Immature natural killer cell (primary cell): ENCODE results near the gene NYNRIN. TPM values are rescaled to one million over a fixed set of nuclear protein-coding genes. Genes with fewer than 3 reads are reported as not detected.
A peak's percentile ranks its signal among the peaks of the same experiment; 100 is the strongest.
"Not testable (repeated sequence)": the region's sequence is repeated elsewhere in the genome, so short reads cannot be mapped to it uniquely, and the experiment has no call there.

Experiments
- DNase-seq, 3 donors: peaks; one replicate each; pipeline ENCODE4 v3.0.0; 2022; ENCODE audit warnings: mixed read lengths in 1 of 3
- H3K27ac Mint-ChIP-seq, 6 donors: one replicate each; pipeline ENCODE4 v1.8.0; 2020; ENCODE audit warnings: mixed read lengths in 6 of 6, mild to moderate bottlenecking in 5 of 6, inconsistent platforms in 4 of 6, moderate library complexity in 3 of 6
- H3K27me3 Mint-ChIP-seq, 3 donors: one replicate each; pipeline ENCODE4 v1.8.0; 2020 to 2021; ENCODE audit warnings: low read depth in 3 of 3, mild to moderate bottlenecking in 3 of 3, mixed read lengths in 3 of 3, moderate library complexity in 3 of 3, inconsistent platforms in 1 of 3
- H3K36me3 Mint-ChIP-seq, 3 donors: one replicate each; pipeline ENCODE4 v1.8.0; 2020; ENCODE audit warnings: mixed read lengths in 3 of 3, inconsistent platforms in 2 of 3, mild to moderate bottlenecking in 2 of 3
- H3K4me1 Mint-ChIP-seq, 2 donors: one replicate each; pipeline ENCODE4 v1.8.0; 2020; ENCODE audit warnings: inconsistent platforms in 2 of 2, mild to moderate bottlenecking in 2 of 2, mixed read lengths in 2 of 2, moderate library complexity in 1 of 2
- H3K4me3 Mint-ChIP-seq, 5 donors: one replicate each; pipeline ENCODE4 v1.8.0; 2020; ENCODE audit warnings: mild to moderate bottlenecking in 5 of 5, mixed read lengths in 5 of 5, inconsistent platforms in 3 of 5, moderate library complexity in 3 of 5
- H3K9me3 Mint-ChIP-seq, 6 donors: one replicate each; pipeline ENCODE4 v1.8.0; 2020; ENCODE audit warnings: mild to moderate bottlenecking in 6 of 6, mixed read lengths in 6 of 6, inconsistent platforms in 4 of 6, moderate library complexity in 3 of 6
- polyA plus RNA-seq, 3 donors: library from polyadenylated mRNA; unstranded; fragments of 300-500 nt; fragmentation: Illumina TruSeq; gene quantifications; one replicate each; pipeline ENCODE4 v1.2.3, GENCODE V29; 2021

Gene NYNRIN
- under 1 TPM in 2 of 3 donors, not detected in 1; 0.18 TPM for polyA plus RNA-seq

GRCh38 chr14:24398653-24399446 is at the start of gene NYNRIN:
Gene NYNRIN, plus strand, starts transcription at chr14:24399003. Its CDS starts 244 bp downstream, at chr14:24399247.
- Mint-ChIP-seq H3K4me1 (peaks cover 12 to 13% of the 10 kb centered on the region in 2 donors), H3K27me3 (peaks cover 1 to 6% (median 5%) of the 10 kb centered on the region in 3 donors), H3K36me3 (no peaks in the 10 kb centered on the region), H3K27ac (peak within 1 kb of the TSS in 1 of 6 donors; percentile 54), H3K9me3 (peaks cover 0 to 3% (median 0%) of the 10 kb centered on the region in 6 donors), H3K4me3 (peak within 1 kb of the TSS; percentile 59 to 71 (median 65))
- peak; percentile 35 to 46 (median 43) for DNase-seq

GRCh38 chr14:24349742-24350141 is 49.1 kb upstream of the NYNRIN start:
- H3K36me3 Mint-ChIP-seq, result no peaks in the 10 kb centered on the region
- H3K4me1 Mint-ChIP-seq, result no peaks in the 10 kb centered on the region
- H3K4me3 Mint-ChIP-seq, result no peak overlapping the region
- H3K9me3 Mint-ChIP-seq, result peaks cover 0 to 3% (median 0%) of the 10 kb centered on the region in 6 donors
- H3K27me3 Mint-ChIP-seq, result peaks cover 9 to 18% (median 13%) of the 10 kb centered on the region in 3 donors
- DNase-seq, result no peak
- no peak overlapping the region for H3K27ac Mint-ChIP-seq

GRCh38 chr14:24351517-24351916 is 47.3 kb upstream of the NYNRIN start:
- Mint-ChIP-seq H3K27ac (no peak overlapping the region), H3K4me1 (no peaks in the 10 kb centered on the region), H3K9me3 (peaks cover 0 to 3% (median 0%) of the 10 kb centered on the region in 6 donors), H3K36me3 (no peaks in the 10 kb centered on the region), H3K4me3 (no peak overlapping the region), H3K27me3 (peaks cover 6 to 18% (median 11%) of the 10 kb centered on the region in 3 donors)
- DNase-seq, result no peak

- Mint-ChIP-seq H3K27ac (no peak overlapping the region), H3K36me3 (no peaks in the 10 kb centered on the region), H3K4me1 (no peaks in the 10 kb centered on the region), H3K4me3 (no peak overlapping the region), H3K9me3 (peaks cover 0 to 3% (median 0%) of the 10 kb centered on the region in 6 donors), H3K27me3 (peaks cover 6 to 21% (median 8%) of the 10 kb centered on the region in 3 donors)
- no peak for DNase-seq
Observed at GRCh38 chr14:24353559-24354481, 45.0 kb upstream of the NYNRIN start.

- not testable (repeated sequence) for H3K9me3 Mint-ChIP-seq, H3K4me1 Mint-ChIP-seq, H3K36me3 Mint-ChIP-seq, DNase-seq, H3K4me3 Mint-ChIP-seq, H3K27ac Mint-ChIP-seq
- peaks cover 6 to 19% (median 8%) of the 10 kb centered on the region in 3 donors for H3K27me3 Mint-ChIP-seq
Observed at GRCh38 chr14:24354482-24354825, 44.3 kb upstream of the NYNRIN start.

- Mint-ChIP-seq H3K27ac (no peak overlapping the region), H3K4me3 (no peak overlapping the region), H3K27me3 (peaks cover 8 to 15% (median 12%) of the 10 kb centered on the region in 3 donors), H3K36me3 (peaks cover 0 to 3% (median 0%) of the 10 kb centered on the region in 3 donors), H3K9me3 (peaks cover 0 to 4% (median 0%) of the 10 kb centered on the region in 6 donors), H3K4me1 (no peaks in the 10 kb centered on the region)
- no peak for DNase-seq
Observed at GRCh38 chr14:24355009-24355408, 43.8 kb upstream of the NYNRIN start.

GRCh38 chr14:24356208-24356607 is 42.6 kb upstream of the NYNRIN start:
- no peak overlapping the region for H3K27ac Mint-ChIP-seq

GRCh38 chr14:24360281-24360680 is 38.5 kb upstream of the NYNRIN start:
- H3K4me1 Mint-ChIP-seq, result peaks cover 2% of the 10 kb centered on the region in 2 donors
- H3K4me3 Mint-ChIP-seq, result no peak overlapping the region
- H3K36me3 Mint-ChIP-seq, result peaks cover 0 to 4% (median 3%) of the 10 kb centered on the region in 3 donors
- H3K27ac Mint-ChIP-seq, result no peak overlapping the region
- peaks cover 4 to 12% (median 6%) of the 10 kb centered on the region in 3 donors for H3K27me3 Mint-ChIP-seq
- DNase-seq, result no peak
- peaks cover 0 to 5% (median 0%) of the 10 kb centered on the region in 6 donors for H3K9me3 Mint-ChIP-seq

More at GRCh38 chr14:24356208-24356607, 42.6 kb upstream of the NYNRIN start:
- H3K4me1 Mint-ChIP-seq, result no peaks in the 10 kb centered on the region
- no peak for DNase-seq
- peaks cover 4 to 10% (median 8%) of the 10 kb centered on the region in 3 donors for H3K27me3 Mint-ChIP-seq
- peaks cover 0 to 4% (median 3%) of the 10 kb centered on the region in 3 donors for H3K36me3 Mint-ChIP-seq
- H3K4me3 Mint-ChIP-seq, result no peak overlapping the region
- peaks cover 0 to 5% (median 0%) of the 10 kb centered on the region in 6 donors for H3K9me3 Mint-ChIP-seq

- Mint-ChIP-seq H3K4me3 (no peak overlapping the region), H3K4me1 (peaks cover 10 to 12% of the 10 kb centered on the region in 2 donors), H3K27me3 (peaks cover 11 to 19% (median 15%) of the 10 kb centered on the region in 3 donors), H3K27ac (no peak overlapping the region), H3K36me3 (peaks cover 0 to 4% (median 3%) of the 10 kb centered on the region in 3 donors), H3K9me3 (peaks cover 0 to 5% (median 0%) of the 10 kb centered on the region in 6 donors)
- DNase-seq, result no peak
Observed at GRCh38 chr14:24361326-24361725, 37.5 kb upstream of the NYNRIN start.

- no peak overlapping the region for H3K4me3 Mint-ChIP-seq
- peaks cover 17 to 23% of the 10 kb centered on the region in 2 donors for H3K4me1 Mint-ChIP-seq
- no peak for DNase-seq
- H3K27ac Mint-ChIP-seq, result no peak overlapping the region
- H3K27me3 Mint-ChIP-seq, result peaks cover 15 to 26% (median 16%) of the 10 kb centered on the region in 3 donors
- peaks cover 0 to 4% (median 3%) of the 10 kb centered on the region in 3 donors for H3K36me3 Mint-ChIP-seq
- H3K9me3 Mint-ChIP-seq, result peaks cover 0 to 5% (median 0%) of the 10 kb centered on the region in 6 donors
Observed at GRCh38 chr14:24362241-24362960, 36.4 kb upstream of the NYNRIN start.

- Mint-ChIP-seq H3K36me3 (peaks cover 0 to 4% (median 3%) of the 10 kb centered on the region in 3 donors), H3K27ac (no peak overlapping the region), H3K27me3 (peaks cover 19 to 29% (median 21%) of the 10 kb centered on the region in 3 donors), H3K9me3 (peaks cover 0 to 5% (median 0%) of the 10 kb centered on the region in 6 donors), H3K4me1 (peaks cover 23 to 27% of the 10 kb centered on the region in 2 donors), H3K4me3 (no peak overlapping the region)
- DNase-seq, result no peak
Observed at GRCh38 chr14:24363401-24363800, 35.4 kb upstream of the NYNRIN start.

- H3K4me1 Mint-ChIP-seq, result peaks cover 29 to 34% of the 10 kb centered on the region in 2 donors
- DNase-seq, result no peak
- H3K27me3 Mint-ChIP-seq, result peaks cover 19 to 27% (median 22%) of the 10 kb centered on the region in 3 donors
- H3K27ac Mint-ChIP-seq, result no peak overlapping the region
- peaks cover 0 to 4% (median under 1%) of the 10 kb centered on the region in 3 donors for H3K36me3 Mint-ChIP-seq
- H3K9me3 Mint-ChIP-seq, result peaks cover 0 to 4% (median 0%) of the 10 kb centered on the region in 6 donors
- no peak overlapping the region for H3K4me3 Mint-ChIP-seq
Observed at GRCh38 chr14:24364841-24365240, 34.0 kb upstream of the NYNRIN start.
